Upper lobe of right lung (tissue), 1 donor: ENCODE data around the gene SLC29A3. TPM values are rescaled to one million over a fixed set of nuclear protein-coding genes. Genes with fewer than 3 reads are reported as not detected.
"Not testable (repeated sequence)": the region's sequence is repeated elsewhere in the genome, so short reads cannot be mapped to it uniquely, and the experiment has no call there.

ENCODE experiments used
- ATAC-seq: fragments of 200-7000 bp; cut with Tn5 transposase; one replicate; pipeline ENCODE4 v1.9.1; 2020; ENCODE audit warnings: mild to moderate bottlenecking, moderate library complexity
- DNase-seq: peaks from one replicate; pipeline ENCODE4 v3.0.0-alpha.2; 2020
- H3K27ac ChIP-seq: fragments of 200-600 bp; one replicate; pipeline ENCODE4 v1.8.0; 2022
- H3K27me3 ChIP-seq: fragments of 200-600 bp; one replicate; pipeline ENCODE4 v1.8.0; 2022; ENCODE audit warnings: mild to moderate bottlenecking
- H3K36me3 ChIP-seq: fragments of 200-600 bp; one replicate; pipeline ENCODE4 v1.8.0; 2022
- H3K4me1 ChIP-seq: fragments of 200-600 bp; one replicate; pipeline ENCODE4 v1.8.0; 2022
- H3K4me3 ChIP-seq: fragments of 200-600 bp; one replicate; pipeline ENCODE4 v1.8.0; 2022; ENCODE audit warnings: mild to moderate bottlenecking
- H3K9me3 ChIP-seq: fragments of 200-600 bp; one replicate; pipeline ENCODE4 v1.8.0; 2022
- intact Hi-C: fragments of 100-400 bp; cut with DNase I; formaldehyde crosslinking; loops from one replicate; pipeline ENCODE4 v1.11.0; 2022
- total RNA-seq: library from RNA; stranded (reverse); fragmentation: NEBNext Ultra II Directional; extraction: Animal tissue kit (Norgen Biotek cat#: 25700); gene quantifications from one replicate; pipeline ENCODE4 v1.2.1, GENCODE V29; 2021
- TF ChIP-seq, protein P1 (sequence below): fragments of 200-600 bp; IDR thresholded peaks from one replicate; pipeline ENCODE4 v1.8.0; 2022; ENCODE audit warnings: antibody characterized with exemption
- donor health status: DM: no; HTN: yes; CAD: no; lungs with severe emphysema.

SLC29A3 gene
- total RNA-seq, 1 donor from 2014 or later = 14.8 TPM

DNA sequence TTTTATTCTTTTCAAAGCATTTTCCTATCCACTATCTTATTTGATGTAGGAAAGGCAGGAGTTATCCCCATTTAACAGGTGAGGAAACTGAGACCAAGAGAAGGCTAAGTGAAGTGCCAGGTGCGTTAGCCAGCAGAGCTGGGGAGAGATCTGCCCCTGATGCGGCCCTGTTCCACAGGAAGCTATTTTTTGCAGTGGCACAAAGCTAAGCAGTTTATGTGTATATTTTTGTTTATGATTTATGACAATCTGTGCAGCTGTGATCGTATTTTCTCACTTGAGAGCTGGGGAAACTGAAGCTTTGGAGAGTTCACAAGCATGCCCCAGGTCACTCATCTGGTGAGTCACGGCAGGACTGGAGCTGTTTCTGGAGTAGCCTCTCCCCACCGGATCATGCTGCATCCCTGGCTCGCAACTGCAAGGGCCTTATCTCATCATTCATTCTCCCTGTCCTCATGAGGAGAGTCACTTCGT is 38.8 kb downstream of the SLC29A3 start:
- H3K36me3 ChIP-seq = peaks cover 24% of the 10 kb centered on the region
- no peaks in the 10 kb centered on the region for H3K9me3 ChIP-seq
- TF ChIP-seq, protein P1, sequence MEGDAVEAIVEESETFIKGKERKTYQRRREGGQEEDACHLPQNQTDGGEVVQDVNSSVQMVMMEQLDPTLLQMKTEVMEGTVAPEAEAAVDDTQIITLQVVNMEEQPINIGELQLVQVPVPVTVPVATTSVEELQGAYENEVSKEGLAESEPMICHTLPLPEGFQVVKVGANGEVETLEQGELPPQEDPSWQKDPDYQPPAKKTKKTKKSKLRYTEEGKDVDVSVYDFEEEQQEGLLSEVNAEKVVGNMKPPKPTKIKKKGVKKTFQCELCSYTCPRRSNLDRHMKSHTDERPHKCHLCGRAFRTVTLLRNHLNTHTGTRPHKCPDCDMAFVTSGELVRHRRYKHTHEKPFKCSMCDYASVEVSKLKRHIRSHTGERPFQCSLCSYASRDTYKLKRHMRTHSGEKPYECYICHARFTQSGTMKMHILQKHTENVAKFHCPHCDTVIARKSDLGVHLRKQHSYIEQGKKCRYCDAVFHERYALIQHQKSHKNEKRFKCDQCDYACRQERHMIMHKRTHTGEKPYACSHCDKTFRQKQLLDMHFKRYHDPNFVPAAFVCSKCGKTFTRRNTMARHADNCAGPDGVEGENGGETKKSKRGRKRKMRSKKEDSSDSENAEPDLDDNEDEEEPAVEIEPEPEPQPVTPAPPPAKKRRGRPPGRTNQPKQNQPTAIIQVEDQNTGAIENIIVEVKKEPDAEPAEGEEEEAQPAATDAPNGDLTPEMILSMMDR = no peak
- no peaks in the 10 kb centered on the region for H3K27me3 ChIP-seq
- H3K27ac ChIP-seq = no peak overlapping the region
- no peaks in the 10 kb centered on the region for H3K4me1 ChIP-seq
- intact Hi-C loops = no loop called here
- DNase-seq (no peak), ATAC-seq (no peak)
- no peak overlapping the region for H3K4me3 ChIP-seq

DNA sequence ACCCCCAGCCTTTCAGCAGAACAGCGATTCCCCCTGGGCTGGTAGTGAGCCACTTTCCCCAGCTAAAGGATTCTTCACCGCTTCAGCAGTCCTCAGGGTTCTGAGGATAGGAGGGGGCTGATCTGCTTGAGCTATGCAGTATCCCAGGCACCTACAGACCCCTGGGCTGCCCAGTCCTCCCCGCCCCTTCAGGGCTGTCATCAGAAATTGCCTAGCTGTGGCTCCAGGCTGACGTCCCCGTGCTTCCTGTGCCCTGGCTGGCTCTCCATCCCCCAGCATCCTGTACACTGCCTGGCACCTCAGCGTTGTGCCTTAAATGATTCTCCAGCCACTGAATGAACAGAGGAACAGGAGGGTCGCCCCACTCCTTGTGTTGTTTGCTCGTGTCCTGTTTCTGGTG is 39.2 kb downstream of the SLC29A3 start:
- Histone ChIP-seq H3K4me1 (no peaks in the 10 kb centered on the region), H3K27me3 (no peaks in the 10 kb centered on the region), H3K4me3 (no peak overlapping the region), H3K27ac (no peak overlapping the region), H3K36me3 (peaks cover 22% of the 10 kb centered on the region), H3K9me3 (no peaks in the 10 kb centered on the region)
- no peak for DNase-seq
- intact Hi-C loops = no loop called here
- TF ChIP-seq, protein P1 = no peak
- no peak for ATAC-seq

DNA sequence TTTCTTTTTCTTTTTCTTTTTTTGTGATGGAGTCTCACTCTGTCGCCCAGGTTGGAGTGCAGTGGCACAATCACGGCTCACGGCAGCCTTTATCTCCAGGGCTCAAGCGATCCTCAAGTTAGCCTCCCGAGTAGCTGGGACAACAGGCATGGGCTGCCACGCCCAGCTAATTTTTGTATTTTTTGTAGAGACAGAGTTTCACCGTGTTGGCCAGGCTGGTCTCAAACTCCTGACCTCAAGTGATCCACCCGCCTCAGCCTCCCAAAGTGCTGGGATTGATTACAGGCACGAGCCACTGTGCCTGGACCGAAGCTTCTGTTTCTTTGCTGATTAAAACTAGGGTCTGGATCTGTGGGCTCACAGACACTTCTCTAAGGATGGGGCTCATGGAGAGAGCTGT is 39.8 kb downstream of the SLC29A3 start:
- H3K4me3 ChIP-seq, H3K27ac ChIP-seq, intact Hi-C loops, H3K27me3 ChIP-seq, DNase-seq, H3K9me3 ChIP-seq, ATAC-seq, H3K4me1 ChIP-seq: not testable (repeated sequence)
- peaks cover 22% of the 10 kb centered on the region for H3K36me3 ChIP-seq

DNA sequence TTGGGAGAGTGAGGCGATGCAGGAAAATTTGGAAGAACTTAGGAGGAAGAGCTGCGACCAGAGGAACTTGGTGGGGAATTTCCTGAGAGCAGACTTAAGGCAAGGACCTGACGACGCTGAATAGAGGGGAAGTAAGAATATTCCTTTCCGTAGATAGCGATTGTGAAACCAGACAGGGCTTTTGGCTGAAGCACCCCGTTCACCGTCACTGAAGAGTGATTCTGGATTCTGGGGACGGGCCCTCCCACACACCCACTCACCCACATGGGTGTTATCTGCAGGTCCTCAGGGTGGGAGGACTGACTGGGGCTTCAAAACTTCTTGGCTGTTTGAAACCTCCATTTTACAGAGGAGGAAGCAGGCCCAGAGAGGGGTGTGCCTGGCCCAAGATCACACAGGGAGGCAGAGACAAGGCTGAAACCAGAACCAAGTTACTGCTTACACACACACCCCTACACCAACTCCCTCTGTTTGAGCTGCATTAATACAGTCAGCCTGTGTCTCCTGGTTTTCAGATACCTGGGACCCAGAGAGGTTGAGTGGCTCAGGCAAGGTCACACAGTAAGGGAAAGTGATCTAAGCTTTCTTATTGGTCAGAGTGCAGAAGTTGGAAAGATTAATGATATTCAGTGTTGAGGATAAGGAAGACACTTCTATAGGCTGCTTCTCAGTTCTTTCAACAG is 40.4 kb downstream of the SLC29A3 start:
- intact Hi-C loops = no loop called here
- no peaks in the 10 kb centered on the region for H3K4me1 ChIP-seq
- H3K27me3 ChIP-seq = no peaks in the 10 kb centered on the region
- no peak overlapping the region for H3K4me3 ChIP-seq
- TF ChIP-seq, protein P1 = no peak
- ATAC-seq (peak; percentile 76), DNase-seq (peak; percentile 70)
- no peaks in the 10 kb centered on the region for H3K9me3 ChIP-seq
- peak overlapping the region; percentile 17 for H3K27ac ChIP-seq
- peaks cover 19% of the 10 kb centered on the region for H3K36me3 ChIP-seq

DNA sequence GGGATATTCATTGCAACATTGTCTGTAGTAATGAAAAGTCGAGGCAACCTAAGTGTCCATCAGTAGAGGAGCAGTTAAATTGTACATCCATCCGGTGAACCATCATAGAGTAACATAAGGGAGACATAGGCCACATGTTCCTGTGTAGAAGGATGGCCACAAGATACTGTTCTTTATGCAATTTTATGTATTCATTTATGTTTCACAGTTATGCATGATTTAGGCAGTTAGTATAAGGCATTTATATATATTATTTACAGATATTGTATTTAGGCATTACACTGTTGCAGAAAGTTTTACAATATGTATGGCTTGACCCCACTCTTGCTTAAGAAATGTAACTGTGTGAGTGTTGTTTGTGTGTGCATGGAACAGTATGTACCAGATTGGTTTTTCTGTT is 41.7 kb downstream of the SLC29A3 start:
- DNase-seq = no peak
- H3K36me3 ChIP-seq = peaks cover 15% of the 10 kb centered on the region
- intact Hi-C loops = no loop called here

DNA sequence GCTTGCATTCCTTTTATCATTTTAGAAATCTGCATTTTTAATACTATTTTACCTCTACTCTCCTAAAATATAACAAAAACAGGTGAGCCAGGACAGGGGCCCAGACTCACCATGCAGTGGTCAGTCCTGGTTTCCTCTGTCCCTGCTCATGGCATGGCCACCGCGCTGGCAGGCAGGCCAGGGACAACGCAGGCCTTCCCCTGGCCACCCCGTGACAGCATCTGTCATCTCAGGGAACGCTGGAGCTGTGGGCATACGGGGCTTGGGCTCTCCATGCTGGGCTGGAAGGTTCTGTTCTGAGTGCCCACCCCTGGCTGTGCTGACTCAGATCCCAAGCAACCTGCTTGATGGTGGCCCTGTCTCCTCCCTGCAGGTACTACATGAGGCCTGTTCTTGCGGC is 42.5 kb downstream of the SLC29A3 start:
- ATAC-seq (no peak), DNase-seq (no peak)
- Histone ChIP-seq H3K36me3 (peaks cover 7% of the 10 kb centered on the region), H3K4me1 (no peaks in the 10 kb centered on the region), H3K4me3 (no peak overlapping the region), H3K27ac (no peak overlapping the region), H3K9me3 (no peaks in the 10 kb centered on the region), H3K27me3 (no peaks in the 10 kb centered on the region)
- TF ChIP-seq, protein P1 = no peak
- intact Hi-C loops = no loop called here

More for the DNA sequence above, 41.7 kb downstream of the SLC29A3 start:
- H3K4me1 ChIP-seq = no peaks in the 10 kb centered on the region
- no peak overlapping the region for H3K4me3 ChIP-seq
- H3K9me3 ChIP-seq = no peaks in the 10 kb centered on the region
- H3K27ac ChIP-seq = no peak overlapping the region
- ATAC-seq = no peak
- no peaks in the 10 kb centered on the region for H3K27me3 ChIP-seq
- TF ChIP-seq, protein P1 = no peak
